IgD-negative memory B cell (primary cell): ENCODE measurements around the gene POLD3. TPM values are rescaled to one million over a fixed set of nuclear protein-coding genes. Genes with fewer than 3 reads are reported as not detected.

ENCODE experiments used
- H3K27ac Mint-ChIP-seq, 3 donors: one replicate each; pipeline ENCODE4 v1.8.0; 2020 to 2022; ENCODE audit warnings: mild to moderate bottlenecking in 3 of 3, mixed read lengths in 3 of 3, moderate library complexity in 1 of 3
- H3K27me3 Mint-ChIP-seq: one replicate; pipeline ENCODE4 v1.8.0; 2021; ENCODE audit warnings: mixed read lengths
- H3K36me3 Mint-ChIP-seq: one replicate; pipeline ENCODE4 v1.8.0; 2020; ENCODE audit warnings: mild to moderate bottlenecking, mixed read lengths
- H3K4me1 Mint-ChIP-seq, 3 donors: one replicate each; pipeline ENCODE4 v1.8.0; 2020 to 2022; ENCODE audit warnings: mixed read lengths in 3 of 3, mild to moderate bottlenecking in 1 of 3
- H3K4me3 Mint-ChIP-seq, 4 donors: one replicate each; pipeline ENCODE4 v1.8.0; 2020 to 2022; ENCODE audit warnings: mild to moderate bottlenecking in 4 of 4, mixed read lengths in 4 of 4, moderate library complexity in 3 of 4
- H3K9me3 Mint-ChIP-seq, 3 donors: one replicate each; pipeline ENCODE4 v1.8.0; 2020 to 2021; ENCODE audit warnings: mixed read lengths in 3 of 3, mild to moderate bottlenecking in 1 of 3
- polyA plus RNA-seq: library from polyadenylated mRNA; unstranded; fragments of 300-500 nt; fragmentation: Illumina TruSeq; gene quantifications from one replicate; pipeline ENCODE4 v1.2.3, GENCODE V29; 2021

Gene POLD3
- polyA plus RNA-seq, 1 donor from 2014 or later = 14.0 TPM

DNA sequence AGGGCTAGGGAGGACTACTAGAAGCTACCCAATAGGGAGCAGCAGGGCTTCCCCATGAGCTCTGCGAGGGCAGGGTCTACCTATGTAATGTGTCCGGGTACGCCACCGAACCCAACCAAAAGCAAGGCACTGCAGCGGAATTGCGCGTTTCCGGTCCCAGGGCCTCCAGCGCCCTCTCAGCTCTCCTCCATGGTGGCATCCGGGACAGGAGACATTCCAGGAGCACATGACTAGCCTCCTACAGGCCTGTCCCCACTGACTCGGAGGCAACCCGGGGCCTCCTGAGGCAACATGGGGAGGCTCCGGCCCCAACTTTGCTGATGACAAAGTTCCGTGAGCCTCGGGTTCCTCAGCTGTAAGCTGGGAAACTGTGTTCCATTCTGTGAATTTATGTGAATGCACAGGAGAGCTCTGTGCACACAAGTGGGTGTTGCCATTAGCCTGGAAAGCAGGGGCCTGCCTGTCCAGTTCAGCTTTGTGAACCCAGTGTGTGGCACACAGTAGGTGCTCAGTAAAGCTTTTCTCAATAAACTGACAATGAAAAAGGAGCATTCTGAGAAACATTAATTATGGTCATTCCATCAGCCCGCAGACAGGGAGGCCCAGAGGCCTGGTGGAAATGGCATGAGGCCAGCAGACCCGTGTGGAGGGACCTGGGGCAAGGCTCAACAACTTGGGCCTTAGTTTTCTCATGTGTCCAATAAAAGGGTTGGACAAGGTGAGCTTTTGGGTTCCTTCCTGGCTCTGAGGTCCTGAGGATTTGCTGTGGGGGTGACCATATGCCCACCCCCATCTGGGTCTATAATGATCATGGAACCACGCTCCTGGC lies 88.5 kb downstream of the POLD3 start:
- Mint-ChIP-seq H3K4me3 (no peak overlapping the region), H3K27ac (no peak overlapping the region), H3K27me3 (peaks cover 12% of the 10 kb centered on the region), H3K36me3 (peaks cover 3% of the 10 kb centered on the region), H3K9me3 (no peaks in the 10 kb centered on the region), H3K4me1 (peaks cover 0 to 2% (median 0%) of the 10 kb centered on the region in 3 donors)

DNA sequence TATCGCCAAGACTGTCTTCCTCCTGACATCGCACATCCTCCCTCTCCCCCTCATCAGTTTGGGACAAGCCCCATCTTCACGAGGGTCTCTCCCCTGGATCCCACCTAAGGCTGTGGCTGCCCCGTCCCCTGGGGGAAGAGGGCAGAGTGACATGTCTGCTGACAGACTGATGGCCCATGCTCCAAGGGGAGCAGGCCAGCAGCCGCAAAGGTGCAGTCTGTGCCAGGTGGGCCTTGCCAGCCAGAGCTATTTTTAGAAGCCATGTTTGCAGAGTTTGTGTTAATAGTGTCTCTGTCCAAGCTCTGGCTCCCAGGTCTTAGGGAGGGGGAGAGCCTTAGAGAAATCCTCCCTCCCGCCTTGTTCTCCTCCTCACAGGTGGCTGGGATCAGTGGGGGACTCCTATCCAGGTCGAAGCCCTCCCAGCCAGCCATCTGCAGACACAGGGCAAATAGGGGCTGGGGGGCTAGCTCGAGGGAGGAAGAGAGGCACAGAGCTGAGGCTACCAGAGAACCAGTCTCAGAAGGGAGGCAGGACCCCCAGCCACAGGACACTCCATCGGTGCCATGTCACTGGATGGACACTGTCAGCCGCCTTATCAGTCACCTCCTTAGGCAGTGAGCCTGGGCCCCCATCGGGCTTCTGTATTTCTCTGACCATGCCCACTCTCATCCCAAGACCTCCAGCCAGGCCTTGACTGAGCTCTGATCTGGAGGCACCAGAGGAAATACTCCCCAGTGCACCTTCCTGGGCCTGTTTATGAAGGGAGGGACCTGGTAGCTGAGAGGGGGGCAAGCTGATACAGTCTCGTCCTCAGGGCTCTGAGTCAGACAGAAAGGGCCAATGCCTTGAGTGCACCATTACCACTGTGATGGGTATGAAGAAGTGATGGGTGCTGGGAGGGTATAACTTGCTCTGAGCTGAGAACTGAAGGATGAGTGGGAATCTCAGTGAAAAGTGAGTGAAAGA lies 89.6 kb downstream of the POLD3 start:
- peaks cover 12% of the 10 kb centered on the region for H3K27me3 Mint-ChIP-seq
- no peak overlapping the region for H3K4me3 Mint-ChIP-seq
- H3K9me3 Mint-ChIP-seq = peaks cover 0 to 2% (median 0%) of the 10 kb centered on the region in 3 donors
- no peak overlapping the region for H3K27ac Mint-ChIP-seq
- peaks cover 0 to 2% (median 0%) of the 10 kb centered on the region in 3 donors for H3K4me1 Mint-ChIP-seq
- H3K36me3 Mint-ChIP-seq = peaks cover 3% of the 10 kb centered on the region

DNA sequence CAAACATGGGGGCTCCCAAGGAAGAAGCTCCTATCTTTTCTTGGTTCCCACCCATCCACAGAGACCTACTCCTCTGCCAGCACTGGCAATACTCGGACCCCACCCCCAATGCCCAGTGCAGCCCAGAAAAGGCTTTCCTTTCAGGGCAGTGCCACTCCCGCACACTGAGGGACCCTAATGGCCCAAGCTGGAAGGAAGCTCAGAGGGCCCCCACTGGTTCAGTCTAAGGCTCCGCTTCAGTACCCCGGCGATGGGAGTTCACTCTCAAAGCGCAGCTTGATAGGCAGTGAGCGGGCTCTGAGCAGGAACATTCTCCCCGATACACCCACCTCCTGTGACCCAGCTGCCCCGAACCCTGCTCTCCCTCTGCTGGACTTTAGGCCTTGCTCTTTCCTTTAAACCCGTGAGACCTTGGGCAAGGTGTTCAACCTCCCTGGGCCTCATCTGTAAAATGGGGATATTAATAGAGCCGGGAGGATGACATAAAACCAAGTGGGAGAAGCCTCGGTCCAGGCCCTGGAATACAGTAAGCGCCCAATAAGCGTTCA lies 90.4 kb downstream of the POLD3 start:
- peaks cover 12% of the 10 kb centered on the region for H3K27me3 Mint-ChIP-seq
- H3K9me3 Mint-ChIP-seq = peaks cover 0 to 2% (median 0%) of the 10 kb centered on the region in 3 donors
- peak overlapping the region in 1 of 4 donors; percentile 32 for H3K4me3 Mint-ChIP-seq
- H3K4me1 Mint-ChIP-seq = peaks cover 0 to 2% (median 0%) of the 10 kb centered on the region in 3 donors
- peaks cover 3% of the 10 kb centered on the region for H3K36me3 Mint-ChIP-seq
- no peak overlapping the region for H3K27ac Mint-ChIP-seq

GRCh38 chr11:74683279-74683871 lies 91.0 kb downstream of the POLD3 start:
- Mint-ChIP-seq H3K4me1 (peaks cover 0 to 2% (median 0%) of the 10 kb centered on the region in 3 donors), H3K36me3 (peaks cover 3% of the 10 kb centered on the region), H3K9me3 (peaks cover 0 to 2% (median 0%) of the 10 kb centered on the region in 3 donors), H3K27me3 (peaks cover 12% of the 10 kb centered on the region), H3K4me3 (no peak overlapping the region), H3K27ac (no peak overlapping the region)

DNA sequence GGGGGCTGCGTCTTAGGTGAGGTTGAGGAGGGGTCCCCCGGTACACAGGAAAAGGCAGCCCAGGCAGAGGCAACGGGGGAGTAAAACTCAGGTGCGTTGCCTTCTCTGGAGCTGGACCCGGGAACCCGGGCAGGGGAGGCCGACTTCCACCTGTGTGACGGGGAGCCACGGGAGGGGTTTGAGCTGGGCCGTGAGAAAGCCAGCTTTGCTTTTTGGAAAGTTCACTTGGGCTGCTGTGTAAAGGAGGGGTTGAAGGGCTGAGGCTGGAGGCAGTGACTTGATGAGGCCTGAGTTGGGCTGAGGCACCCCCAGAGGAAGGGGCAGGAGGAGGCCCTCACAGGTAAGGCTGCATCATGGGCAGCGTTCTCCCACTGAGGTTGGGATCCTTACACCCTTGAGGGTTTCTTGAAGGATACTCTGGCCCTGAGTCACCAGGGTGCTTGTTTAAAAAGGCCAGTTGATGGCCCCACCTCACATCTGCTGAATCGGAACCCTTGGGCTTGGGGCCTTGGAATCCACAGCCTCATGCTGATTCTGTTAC lies 91.6 kb downstream of the POLD3 start:
- H3K36me3 Mint-ChIP-seq = peaks cover 3% of the 10 kb centered on the region
- peaks cover 12% of the 10 kb centered on the region for H3K27me3 Mint-ChIP-seq
- H3K9me3 Mint-ChIP-seq = peaks cover 0 to 2% (median 0%) of the 10 kb centered on the region in 3 donors
- no peak overlapping the region for H3K27ac Mint-ChIP-seq
- H3K4me3 Mint-ChIP-seq = peak overlapping the region in 1 of 4 donors; percentile 60
- H3K4me1 Mint-ChIP-seq = peaks cover 0 to 2% (median 0%) of the 10 kb centered on the region in 3 donors

DNA sequence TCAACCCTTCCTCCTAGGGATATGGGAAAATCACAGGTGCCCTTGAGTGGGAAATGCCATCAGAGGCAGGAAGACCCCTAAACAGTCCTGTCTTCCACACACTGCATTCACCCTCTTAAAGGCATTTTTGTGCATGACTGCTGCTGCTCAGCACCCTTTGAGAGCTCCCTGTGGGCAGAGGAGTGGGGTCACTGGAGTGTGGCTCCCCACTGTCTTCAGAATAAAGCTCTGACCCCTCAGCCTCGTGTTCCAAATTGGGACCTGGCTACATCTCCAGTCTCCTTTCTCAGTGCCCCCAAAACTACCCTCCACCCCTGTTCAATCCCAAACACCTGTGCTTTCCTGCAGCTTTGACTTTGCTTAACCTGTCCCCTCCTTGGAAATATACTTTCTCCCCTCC lies 92.3 kb downstream of the POLD3 start:
- peaks cover 12% of the 10 kb centered on the region for H3K27me3 Mint-ChIP-seq
- peaks cover 0 to 2% (median 0%) of the 10 kb centered on the region in 3 donors for H3K4me1 Mint-ChIP-seq
- peak overlapping the region in 1 of 4 donors; percentile 23 for H3K4me3 Mint-ChIP-seq
- peaks cover 2% of the 10 kb centered on the region for H3K36me3 Mint-ChIP-seq
- peaks cover 0 to 2% (median 0%) of the 10 kb centered on the region in 3 donors for H3K9me3 Mint-ChIP-seq
- no peak overlapping the region for H3K27ac Mint-ChIP-seq

GRCh38 chr11:74685338-74685737 lies 93.0 kb downstream of the POLD3 start:
- Mint-ChIP-seq H3K27me3 (peaks cover 12% of the 10 kb centered on the region), H3K36me3 (peaks cover 2% of the 10 kb centered on the region), H3K4me3 (no peak overlapping the region), H3K9me3 (peaks cover 0 to 2% (median 0%) of the 10 kb centered on the region in 3 donors), H3K27ac (no peak overlapping the region), H3K4me1 (peaks cover 0 to 2% (median 0%) of the 10 kb centered on the region in 3 donors)

DNA sequence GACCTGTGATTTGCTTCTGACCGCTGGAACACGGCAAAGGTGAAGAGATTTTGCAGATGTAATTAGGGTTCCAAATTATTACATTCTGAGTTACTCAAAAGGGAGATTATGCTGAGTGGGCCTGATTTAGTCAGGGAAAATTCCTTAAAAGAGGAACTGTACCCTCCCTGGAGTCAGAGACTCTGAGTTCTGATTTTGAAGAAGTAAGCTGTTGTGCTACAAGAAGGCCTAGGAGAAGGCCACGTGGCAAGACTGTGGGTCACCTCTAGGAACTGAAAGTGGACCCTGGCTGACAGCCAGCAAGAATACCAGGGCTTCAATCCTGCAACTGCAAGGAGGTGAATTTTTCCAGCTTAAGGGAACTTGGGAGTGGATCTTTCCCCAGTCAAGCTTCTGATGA lies 93.5 kb downstream of the POLD3 start:
- Mint-ChIP-seq H3K9me3 (peaks cover 0 to 2% (median 0%) of the 10 kb centered on the region in 3 donors), H3K36me3 (peaks cover 2% of the 10 kb centered on the region), H3K4me1 (peaks cover 0 to 2% (median 0%) of the 10 kb centered on the region in 3 donors)

DNA sequence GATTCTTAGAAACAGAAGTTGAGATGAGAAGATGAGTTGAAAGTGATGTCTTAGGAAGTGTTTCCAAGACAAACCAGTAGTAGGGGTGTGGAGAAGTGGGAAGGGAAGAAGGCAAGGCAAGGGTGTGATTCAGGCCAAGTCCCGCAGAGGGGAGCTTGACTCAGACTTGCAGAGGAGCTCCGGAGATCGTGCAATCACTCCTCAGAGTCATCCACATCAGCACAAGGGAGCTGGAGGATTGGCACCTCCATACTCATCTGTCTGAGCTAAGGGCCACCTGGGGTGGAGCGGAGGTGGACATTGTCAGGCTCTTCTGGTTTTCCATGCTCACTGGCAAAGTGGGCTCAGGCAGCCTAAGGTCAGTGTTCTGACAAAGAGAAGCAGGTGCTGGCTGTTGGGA lies 94.4 kb downstream of the POLD3 start:
- Mint-ChIP-seq H3K27me3 (peaks cover 8% of the 10 kb centered on the region), H3K27ac (peak overlapping the region in 1 of 3 donors; percentile 42), H3K36me3 (peaks cover 2% of the 10 kb centered on the region), H3K9me3 (peaks cover 0 to 2% (median 0%) of the 10 kb centered on the region in 3 donors), H3K4me1 (peaks cover 0 to 2% (median 0%) of the 10 kb centered on the region in 3 donors), H3K4me3 (no peak overlapping the region)

More for the DNA sequence above, 93.5 kb downstream of the POLD3 start:
- H3K4me3 Mint-ChIP-seq = no peak overlapping the region
- H3K27me3 Mint-ChIP-seq = peaks cover 12% of the 10 kb centered on the region
- no peak overlapping the region for H3K27ac Mint-ChIP-seq

- no peak overlapping the region for H3K4me3 Mint-ChIP-seq
- H3K27me3 Mint-ChIP-seq = peaks cover 5% of the 10 kb centered on the region
- peaks cover 0 to 2% (median 0%) of the 10 kb centered on the region in 3 donors for H3K9me3 Mint-ChIP-seq
- peaks cover 2% of the 10 kb centered on the region for H3K36me3 Mint-ChIP-seq
- peaks cover 0 to 2% (median 0%) of the 10 kb centered on the region in 3 donors for H3K4me1 Mint-ChIP-seq
- H3K27ac Mint-ChIP-seq = no peak overlapping the region
These were observed 95.0 kb downstream of the POLD3 start for GRCh38 chr11:74687237-74688023.

DNA sequence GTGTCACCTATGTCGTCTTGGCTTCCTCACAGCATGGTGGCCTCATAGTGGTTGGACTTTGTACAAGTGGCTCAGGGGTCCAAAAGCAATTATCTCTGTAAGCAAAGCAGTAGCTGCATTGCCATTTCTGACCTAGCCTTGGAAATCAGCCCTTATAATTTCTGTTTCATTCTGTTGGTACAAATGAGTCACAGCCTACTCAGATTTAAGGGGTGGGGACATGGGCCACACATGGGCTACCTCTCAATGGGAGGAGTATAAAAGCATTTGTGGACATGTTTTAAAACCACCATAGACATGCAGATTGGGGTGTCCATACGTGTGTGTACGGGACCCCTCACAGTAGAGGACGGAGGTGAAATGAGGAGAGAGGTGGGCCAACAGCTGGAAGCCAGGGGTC lies 97.3 kb downstream of the POLD3 start:
- Mint-ChIP-seq H3K4me3 (no peak overlapping the region), H3K4me1 (no peaks in the 10 kb centered on the region), H3K36me3 (peaks cover 2% of the 10 kb centered on the region), H3K27me3 (peaks cover 14% of the 10 kb centered on the region), H3K9me3 (peaks cover 0 to 2% (median 0%) of the 10 kb centered on the region in 3 donors), H3K27ac (no peak overlapping the region)

DNA sequence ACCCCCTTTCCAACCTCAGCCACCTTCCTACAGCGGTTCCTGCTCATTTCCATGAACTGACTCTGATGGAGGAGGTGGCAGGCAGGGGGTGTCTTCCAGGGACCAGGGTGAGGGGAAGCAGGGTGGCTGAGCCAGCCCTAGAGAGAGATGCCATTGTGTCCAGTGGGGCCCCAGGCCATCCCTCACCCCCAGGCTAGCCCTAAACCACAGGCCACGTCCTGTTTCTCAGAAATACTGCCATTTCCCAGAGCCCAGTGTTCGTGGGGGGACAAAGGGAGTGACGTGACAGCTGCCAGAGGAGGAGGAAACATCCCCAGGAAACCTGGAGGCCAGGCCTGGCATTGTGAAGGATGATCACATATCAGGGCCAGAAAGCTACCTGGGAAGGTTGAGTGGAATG lies 99.4 kb downstream of the POLD3 start:
- H3K36me3 Mint-ChIP-seq = no peaks in the 10 kb centered on the region
- H3K4me3 Mint-ChIP-seq = no peak overlapping the region
- H3K9me3 Mint-ChIP-seq = no peaks in the 10 kb centered on the region
- peaks cover 0 to 2% (median 0%) of the 10 kb centered on the region in 3 donors for H3K4me1 Mint-ChIP-seq
- H3K27me3 Mint-ChIP-seq = peaks cover 18% of the 10 kb centered on the region
- H3K27ac Mint-ChIP-seq = no peak overlapping the region
